Left renal cortex interstitium (tissue), 4 donors: ENCODE measurements around the gene TMEM132C. TPM values are rescaled to one million over a fixed set of nuclear protein-coding genes. Genes with fewer than 3 reads are reported as not detected.
"Not testable (repeated sequence)": the region's sequence is repeated elsewhere in the genome, so short reads cannot be mapped to it uniquely, and the experiment has no call there.

Source experiments
- DNase-seq, 4 donors: peaks; one replicate each; pipeline ENCODE4 v3.0.0-alpha.2; 2013; ENCODE audit warnings: low read depth in 4 of 4, low spot score in 2 of 4, missing footprints in 1 of 4
- polyA plus RNA-seq, 4 donors: library from polyadenylated mRNA; unstranded; fragments of 120-200 nt; gene quantifications; one replicate each; pipeline ENCODE4 v1.2.1, GENCODE V29; 2013; ENCODE audit not compliant: insufficient read length in 4 of 4

The TMEM132C gene
- polyA plus RNA-seq, 4 donors = 1.9 to 3.8 (median 2.4) TPM

- DNase-seq = no peak
Measured at GRCh38 chr12:128463881-128464280, 196.9 kb downstream of the TMEM132C start.

- no peak for DNase-seq
Measured at GRCh38 chr12:128467882-128468281, 200.9 kb downstream of the TMEM132C start.

GRCh38 chr12:128468926-128469325 is 202.0 kb downstream of the TMEM132C start:
- DNase-seq = no peak

- DNase-seq = no peak
Measured at GRCh38 chr12:128471491-128471890, 204.5 kb downstream of the TMEM132C start.

- no peak for DNase-seq
Measured at GRCh38 chr12:128474916-128475315, 207.9 kb downstream of the TMEM132C start.

GRCh38 chr12:128476266-128476665 is 209.3 kb downstream of the TMEM132C start:
- no peak for DNase-seq

- DNase-seq = no peak
Measured at GRCh38 chr12:128483526-128484255, 216.7 kb downstream of the TMEM132C start.

GRCh38 chr12:128497376-128497775 is 230.4 kb downstream of the TMEM132C start:
- not testable (repeated sequence) for DNase-seq

- DNase-seq = no peak
Measured at GRCh38 chr12:128507470-128507869, 240.5 kb downstream of the TMEM132C start.

GRCh38 chr12:128509170-128509569 is 242.2 kb downstream of the TMEM132C start:
- DNase-seq = no peak

- DNase-seq = no peak
Measured at GRCh38 chr12:128510511-128510910, 243.5 kb downstream of the TMEM132C start.

- DNase-seq = no peak
Measured at GRCh38 chr12:128513331-128513730, 246.4 kb downstream of the TMEM132C start.

GRCh38 chr12:128513831-128514230 is 246.9 kb downstream of the TMEM132C start:
- no peak for DNase-seq

- no peak for DNase-seq
Measured at GRCh38 chr12:128518644-128519043, 251.7 kb downstream of the TMEM132C start.

- DNase-seq = no peak
Measured at GRCh38 chr12:128519426-128519825, 252.5 kb downstream of the TMEM132C start.

GRCh38 chr12:128521981-128522380 is 255.0 kb downstream of the TMEM132C start:
- no peak for DNase-seq

GRCh38 chr12:128524439-128524838 is 257.5 kb downstream of the TMEM132C start:
- DNase-seq = no peak

- DNase-seq = no peak
Measured at GRCh38 chr12:128531170-128531569, 264.2 kb downstream of the TMEM132C start.

GRCh38 chr12:128534906-128535305 is 267.9 kb downstream of the TMEM132C start:
- no peak for DNase-seq

- no peak for DNase-seq
Measured at GRCh38 chr12:128536810-128537209, 269.8 kb downstream of the TMEM132C start.

GRCh38 chr12:128537668-128538067 is 270.7 kb downstream of the TMEM132C start:
- DNase-seq = no peak

GRCh38 chr12:128542844-128543243 is 275.9 kb downstream of the TMEM132C start:
- no peak for DNase-seq

- DNase-seq = no peak
Measured at GRCh38 chr12:128543460-128543859, 276.5 kb downstream of the TMEM132C start.
